Left hindlimb (tissue), 1 donor: ENCODE results near the gene AP3B1.
"Not testable (repeated sequence)": the region's sequence is repeated elsewhere in the genome, so short reads cannot be mapped to it uniquely, and the experiment has no call there.

Experiments used
- DNase-seq: peaks from one replicate; pipeline ENCODE4 v3.0.0-alpha.2; 2018

AP3B1 gene

DNA sequence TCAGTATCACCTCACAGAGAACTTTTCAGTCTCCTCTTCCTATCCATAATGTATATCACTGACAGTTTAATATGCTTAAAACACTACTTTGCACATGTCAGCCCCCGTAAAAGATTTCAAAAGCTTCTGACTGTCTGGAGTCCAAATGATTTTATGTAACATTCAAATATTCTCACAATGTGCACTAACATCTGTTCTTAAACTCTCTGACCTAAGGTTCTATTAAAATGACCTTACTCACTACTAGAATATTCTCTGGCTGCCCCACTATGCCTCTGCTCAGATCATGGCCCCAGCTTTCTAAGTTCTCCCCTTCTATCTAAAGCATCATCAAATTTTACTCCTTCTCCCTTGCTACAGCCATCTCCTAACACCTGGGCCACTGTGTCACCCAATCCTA, 52.5 kb downstream of the AP3B1 start:
- DNase-seq = no peak

DNA sequence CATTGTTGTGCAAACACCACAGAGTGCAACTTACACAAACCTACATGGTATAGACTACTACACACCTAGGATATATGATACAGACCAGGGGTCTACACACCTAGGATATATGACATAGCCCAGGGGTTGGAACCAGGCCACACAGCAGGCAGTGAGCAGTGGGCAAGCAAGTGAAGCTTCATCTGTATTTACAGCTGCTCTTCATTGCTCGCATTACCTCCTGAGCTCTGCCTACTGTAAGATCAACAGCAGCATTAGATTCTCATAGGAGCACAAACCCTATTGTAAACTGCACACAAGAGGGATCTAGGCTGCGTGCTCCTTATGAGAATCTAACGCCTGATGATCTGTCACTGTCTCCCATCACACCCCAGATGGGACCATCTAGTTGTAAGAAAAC, 56.6 kb downstream of the AP3B1 start:
- DNase-seq = no peak

DNA sequence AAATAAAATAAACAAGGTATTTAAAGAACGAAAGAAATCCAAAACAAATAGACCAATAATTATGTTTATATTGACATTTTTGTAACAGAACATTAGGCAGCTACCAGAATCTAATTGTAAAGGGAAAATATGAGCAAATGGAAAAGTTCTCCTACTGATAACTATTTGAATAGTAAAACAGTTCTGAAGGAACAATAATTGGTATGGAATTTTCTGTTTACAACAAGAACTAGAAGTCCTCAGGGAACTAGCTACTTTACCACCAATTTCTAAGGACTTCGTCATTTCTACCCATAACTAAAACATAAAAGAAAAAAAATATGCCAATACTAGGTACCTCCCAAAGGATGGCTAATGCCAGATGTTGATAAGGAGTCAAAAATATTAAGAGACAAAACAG, 58.5 kb downstream of the AP3B1 start:
- no peak for DNase-seq

DNA sequence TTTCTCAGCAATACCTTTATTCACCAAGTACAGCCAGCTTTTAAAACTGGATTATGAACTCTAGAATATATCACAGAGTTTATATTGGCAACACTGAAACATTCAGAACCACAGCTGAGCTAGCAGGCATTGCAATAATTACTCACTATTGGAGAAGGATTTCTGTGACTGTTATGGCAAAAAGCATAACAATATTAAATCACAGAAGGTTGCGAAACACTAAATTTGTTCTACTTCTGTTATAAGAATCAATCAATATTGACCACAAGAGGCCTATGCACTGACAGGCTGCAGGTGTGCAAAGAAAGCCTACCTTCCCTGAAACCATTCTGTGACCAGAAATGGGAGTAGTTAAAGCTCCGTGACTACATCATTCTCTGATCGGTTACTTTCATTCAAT, 59.2 kb downstream of the AP3B1 start:
- DNase-seq = no peak

DNA sequence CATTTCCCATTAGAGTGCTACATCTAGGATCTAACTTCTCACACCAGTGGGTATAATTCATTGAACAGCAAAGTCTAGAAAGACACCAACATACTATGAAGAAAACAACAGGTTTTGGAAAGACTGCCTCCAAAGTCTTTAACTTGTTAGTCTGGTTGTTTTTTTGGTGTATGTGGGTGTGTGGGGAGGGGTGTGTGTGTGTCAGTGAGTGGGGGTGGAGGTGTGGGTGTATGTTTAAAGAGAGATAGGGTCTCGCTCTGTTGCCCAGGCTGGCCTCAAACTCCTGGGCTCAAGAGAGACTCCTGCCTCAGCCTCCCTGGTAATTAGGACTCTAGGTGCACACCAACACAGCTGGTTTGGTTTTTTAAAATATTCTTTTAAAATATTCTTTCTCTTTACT, 59.7 kb downstream of the AP3B1 start:
- DNase-seq = no peak

DNA sequence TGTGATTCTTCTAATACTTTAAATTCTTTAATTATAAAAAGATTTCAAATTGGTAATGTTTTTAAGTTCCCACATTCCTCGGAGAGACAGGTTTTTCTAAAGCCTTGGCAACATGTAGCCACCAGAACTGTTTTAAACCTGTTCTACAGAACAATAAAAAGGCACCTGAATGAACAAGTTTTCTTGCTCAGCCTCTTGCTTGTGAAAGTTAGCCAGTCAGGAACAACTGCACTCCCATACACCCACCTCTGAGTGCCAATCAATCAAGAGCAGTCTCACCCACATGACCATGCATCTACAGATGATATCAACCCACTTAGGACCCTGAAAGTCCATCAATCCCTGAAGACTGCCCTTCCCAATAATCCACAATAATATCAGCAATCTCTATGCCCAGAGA, 62.3 kb downstream of the AP3B1 start:
- DNase-seq = no peak

DNA sequence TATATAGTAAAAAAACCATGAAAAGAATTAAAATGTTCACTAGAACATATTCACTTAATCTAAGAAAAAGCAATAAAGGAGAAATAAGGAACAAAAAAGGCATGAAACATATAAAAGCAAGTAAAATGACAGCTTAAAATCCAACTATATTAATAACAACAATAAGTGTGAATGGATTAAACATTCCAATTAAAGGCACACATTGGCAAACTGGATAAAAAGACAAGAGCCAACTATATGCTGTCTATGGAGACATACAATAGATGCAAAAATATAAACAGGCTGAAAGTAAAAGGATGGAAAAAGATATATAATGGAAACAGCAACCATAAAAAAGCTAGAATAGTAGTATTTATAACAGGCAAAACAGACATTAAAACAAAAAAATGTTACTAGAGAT, 70.1 kb downstream of the AP3B1 start:
- no peak for DNase-seq

DNA sequence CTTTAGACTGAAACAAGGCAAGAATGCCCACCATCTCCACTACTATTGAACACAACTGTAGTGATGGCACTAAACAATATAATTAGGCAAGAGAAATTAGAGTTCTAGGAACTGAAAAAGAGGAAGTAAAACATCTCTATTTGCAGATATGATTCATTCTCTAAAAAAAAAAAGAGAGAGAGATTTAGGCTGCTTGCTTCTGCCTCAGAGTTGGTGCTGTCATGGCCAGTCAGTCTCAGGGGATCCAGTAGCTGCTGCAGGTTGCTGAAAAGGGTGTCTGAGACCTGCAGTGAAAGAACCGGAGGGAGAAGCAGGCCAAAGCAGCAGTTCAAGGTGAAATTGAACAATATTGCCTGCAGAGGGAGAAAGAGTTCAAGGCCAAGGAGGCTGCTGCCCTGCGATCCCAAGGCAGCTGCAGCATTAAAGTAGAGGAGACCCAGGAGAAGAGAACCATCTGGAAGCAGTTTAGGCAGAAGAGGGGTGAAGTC, 72.5 kb downstream of the AP3B1 start:
- no peak for DNase-seq

DNA sequence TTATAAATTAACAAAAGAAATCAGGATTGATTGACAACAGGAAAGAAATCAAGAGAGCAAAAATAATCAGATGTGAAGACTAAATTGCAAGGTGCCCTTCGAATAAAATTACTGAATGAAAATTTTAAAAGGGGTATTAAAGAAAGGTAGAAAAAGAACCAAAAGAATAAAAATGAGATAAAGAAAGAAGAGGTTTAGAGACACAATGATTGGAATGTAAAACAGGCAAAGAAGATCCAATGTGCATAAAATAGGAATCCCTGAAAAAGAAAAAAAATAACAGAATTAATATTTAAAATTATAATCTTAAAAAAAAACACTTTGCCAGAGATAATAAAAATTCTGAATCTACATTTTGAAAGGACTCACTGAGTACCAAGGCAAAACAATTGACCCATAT, 73.0 kb downstream of the AP3B1 start:
- DNase-seq = no peak

DNA sequence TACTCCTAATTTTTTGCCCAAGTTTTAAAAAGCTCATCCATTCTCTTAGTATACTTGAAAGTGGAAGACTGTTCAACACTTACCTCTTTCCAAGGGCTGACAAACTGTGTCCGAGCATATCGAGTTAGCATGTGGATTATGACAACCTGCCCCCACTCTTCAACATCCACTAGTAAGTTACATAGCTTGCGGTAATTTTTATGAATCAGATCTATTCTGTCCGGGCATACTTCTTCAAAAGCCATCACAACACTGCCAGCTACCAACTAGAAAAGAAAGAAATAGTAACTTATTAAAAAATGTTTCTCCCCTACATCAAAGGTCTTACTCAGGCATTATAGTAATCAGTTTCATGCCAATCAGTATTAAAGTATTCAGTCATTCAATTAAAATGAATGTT, 78.5 kb downstream of the AP3B1 start:
- DNase-seq = no peak

DNA sequence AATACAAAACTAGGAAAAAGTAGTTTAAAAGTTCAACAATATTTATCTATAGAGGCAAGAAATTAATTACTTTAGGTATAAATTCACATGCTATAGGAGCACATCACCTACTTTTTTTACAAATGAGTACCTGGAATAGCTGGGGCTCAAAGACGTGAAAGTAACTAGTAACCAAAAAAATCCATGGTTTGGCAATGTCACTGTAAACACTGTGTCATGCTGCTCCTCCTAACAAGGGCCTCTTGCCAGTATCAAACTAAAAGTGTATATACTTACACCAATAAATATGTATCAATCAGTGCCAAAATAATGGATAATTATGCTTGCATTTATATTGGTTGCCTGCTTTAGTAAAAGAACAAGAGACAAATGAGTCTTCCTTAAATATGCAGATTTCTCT, 78.9 kb downstream of the AP3B1 start:
- DNase-seq = no peak

DNA sequence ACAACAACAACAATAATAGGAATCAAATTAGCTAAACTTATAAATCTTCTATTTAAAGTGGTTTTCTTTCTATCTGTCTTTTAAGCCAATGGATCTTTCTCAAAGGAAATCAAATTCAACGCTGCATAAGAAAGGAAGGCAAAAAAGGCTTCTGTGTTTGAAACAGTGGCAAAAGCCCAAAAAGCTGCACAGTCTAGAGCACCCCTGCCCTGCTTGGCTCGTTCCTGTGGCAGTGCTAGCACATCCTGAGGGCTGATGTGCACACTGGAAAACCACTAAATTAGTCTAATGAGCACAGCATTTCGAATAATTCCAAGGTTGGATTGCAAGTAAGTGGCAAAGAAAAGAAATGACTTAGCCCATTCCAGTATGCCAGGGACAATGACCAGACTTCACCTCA, 80.7 kb downstream of the AP3B1 start:
- DNase-seq = no peak

DNA sequence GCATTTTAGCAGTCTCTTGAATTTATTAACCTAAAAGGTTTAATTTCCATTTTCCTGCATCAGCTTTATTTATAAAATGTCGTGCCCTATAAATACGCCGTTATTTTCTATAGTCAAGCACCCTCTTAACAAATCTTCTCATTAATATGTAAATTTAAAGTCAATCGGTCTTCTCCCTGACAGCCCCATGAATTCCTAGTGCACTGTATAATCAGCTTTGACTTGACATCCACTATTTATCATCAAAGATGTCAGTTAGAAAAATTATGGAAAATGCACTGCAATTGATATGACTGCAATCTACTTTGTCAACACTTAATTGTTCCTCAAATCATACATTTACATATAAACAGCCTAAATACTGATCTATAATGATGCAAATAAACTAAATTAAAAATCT, 83.4 kb downstream of the AP3B1 start:
- DNase-seq = no peak

DNA sequence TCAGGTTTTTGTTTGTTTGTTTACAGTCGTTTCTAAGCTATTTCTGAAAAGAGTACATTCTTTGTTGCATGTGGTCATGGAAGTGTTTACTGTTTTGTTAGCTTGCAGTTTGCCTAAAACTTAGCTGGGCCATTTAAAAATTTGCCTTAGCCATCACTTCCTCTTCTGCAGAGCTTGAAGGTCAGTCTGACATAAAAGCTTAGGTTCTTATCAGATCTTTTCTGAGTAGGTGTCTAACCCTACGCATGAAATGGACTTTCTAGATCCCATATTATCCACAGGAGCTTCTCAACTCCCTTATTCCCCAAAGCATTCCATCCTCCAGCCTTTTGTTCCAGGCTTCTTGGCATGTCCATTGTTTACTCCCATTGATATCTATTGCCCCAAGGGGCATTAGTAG, 90.3 kb downstream of the AP3B1 start:
- DNase-seq = no peak

DNA sequence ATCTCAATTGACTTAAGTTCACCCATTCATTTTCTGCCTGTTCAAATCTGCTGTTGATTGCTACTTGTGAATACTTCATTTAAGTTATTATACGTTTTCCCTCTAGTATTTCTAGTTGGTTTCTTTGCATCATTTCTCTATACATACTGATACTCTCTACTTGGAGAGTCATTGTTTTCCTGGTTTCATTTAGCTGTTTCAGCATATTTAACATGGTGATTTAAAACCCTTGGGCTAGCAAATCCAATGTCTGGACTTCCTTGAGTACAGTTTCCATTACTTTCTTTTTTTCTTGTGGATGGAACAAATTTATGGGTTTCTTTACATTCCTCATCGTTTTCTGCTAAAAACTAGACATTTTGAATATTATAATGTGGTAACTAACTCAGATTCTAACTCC, 90.7 kb downstream of the AP3B1 start:
- no peak for DNase-seq

DNA sequence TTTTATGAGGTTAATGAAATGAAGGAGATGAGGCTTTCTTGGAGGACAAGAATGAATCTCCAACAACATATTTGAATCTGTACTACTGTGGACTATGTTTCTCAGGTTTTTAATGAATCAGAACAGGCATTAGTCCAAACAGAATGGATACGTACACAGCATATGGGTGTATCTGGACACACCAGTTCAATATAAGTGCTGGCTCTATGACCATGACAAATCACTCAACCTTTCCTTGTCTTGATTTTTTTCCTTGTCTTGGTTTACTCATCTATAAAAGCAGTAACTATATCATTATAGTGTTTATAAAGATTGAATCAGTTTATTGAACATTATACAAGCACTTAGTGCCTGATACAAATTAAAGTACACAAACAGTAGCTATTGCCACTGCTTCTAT, 104.1 kb downstream of the AP3B1 start:
- DNase-seq = no peak

DNA sequence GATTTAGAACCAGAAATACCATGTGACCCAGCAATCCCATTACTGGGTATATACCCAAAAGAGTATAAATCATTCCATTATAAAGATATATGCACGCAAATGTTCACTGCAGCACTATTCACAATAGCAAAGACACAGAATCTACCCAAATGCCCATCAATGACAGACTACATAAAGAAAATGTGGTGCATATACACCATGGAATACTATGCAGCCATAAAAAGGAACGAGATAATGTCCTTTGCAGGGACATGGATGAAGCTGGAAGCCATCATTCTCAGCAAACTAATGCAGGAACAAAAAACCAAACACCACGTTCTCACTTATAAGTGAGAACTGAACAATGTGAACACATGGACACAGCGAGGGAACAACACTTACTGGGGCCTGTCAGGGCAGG, 105.8 kb downstream of the AP3B1 start:
- DNase-seq = not testable (repeated sequence)

DNA sequence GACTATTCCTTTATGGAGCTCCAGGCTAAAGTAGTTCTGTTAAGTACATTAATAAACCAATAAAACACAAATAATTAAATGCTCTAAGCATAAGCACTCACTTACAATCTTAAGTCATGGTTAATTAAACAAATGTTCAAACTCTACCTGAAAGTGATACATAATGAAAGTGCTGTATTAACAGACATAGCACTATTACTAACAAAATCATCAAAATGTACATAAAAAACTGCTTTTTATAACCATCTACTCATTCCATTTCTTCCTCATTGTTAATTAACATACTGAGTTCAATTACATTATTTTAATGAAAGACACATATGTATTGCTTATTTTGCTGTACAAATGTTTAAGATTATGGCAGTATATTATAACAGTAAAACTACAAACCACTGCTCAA, 107.3 kb downstream of the AP3B1 start:
- DNase-seq = no peak

DNA sequence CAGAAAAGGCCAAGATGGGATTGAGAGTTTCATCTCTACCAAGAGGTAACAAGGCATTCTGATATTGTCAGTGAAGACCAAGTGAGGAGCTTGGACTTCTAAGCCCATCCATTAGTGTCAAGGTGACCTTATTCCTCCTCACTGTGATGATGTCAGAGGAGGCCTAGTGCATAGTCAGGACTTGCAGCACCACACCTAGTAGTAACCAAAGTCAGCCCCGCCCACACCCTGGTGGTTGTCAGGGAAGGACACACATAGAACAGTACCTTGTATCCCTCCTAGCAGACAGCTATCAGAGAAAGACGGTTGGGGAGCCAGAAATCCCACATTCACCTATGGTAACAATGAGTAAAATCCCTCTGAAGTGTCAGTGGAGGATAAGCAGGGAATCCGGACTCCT, 111.7 kb downstream of the AP3B1 start:
- DNase-seq = no peak

DNA sequence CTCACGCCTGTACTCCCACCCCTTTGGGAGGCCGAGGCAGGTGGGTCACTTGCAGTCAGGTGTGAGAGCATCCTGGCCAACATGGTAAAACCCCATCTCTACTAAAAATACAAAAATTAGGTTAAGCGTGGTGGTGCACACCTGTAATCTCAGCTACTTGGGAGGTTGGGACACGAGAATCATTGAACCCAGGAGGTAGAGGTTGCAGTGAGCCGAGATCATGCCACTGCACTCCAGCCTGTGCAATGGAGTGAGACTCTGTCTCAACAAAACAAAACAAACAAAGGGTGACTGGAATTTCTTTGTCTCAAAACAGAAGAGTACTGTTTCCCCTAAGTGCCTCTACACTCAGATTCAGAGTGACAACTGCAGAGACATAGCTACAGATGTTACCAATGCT, 116.1 kb downstream of the AP3B1 start:
- DNase-seq = no peak

DNA sequence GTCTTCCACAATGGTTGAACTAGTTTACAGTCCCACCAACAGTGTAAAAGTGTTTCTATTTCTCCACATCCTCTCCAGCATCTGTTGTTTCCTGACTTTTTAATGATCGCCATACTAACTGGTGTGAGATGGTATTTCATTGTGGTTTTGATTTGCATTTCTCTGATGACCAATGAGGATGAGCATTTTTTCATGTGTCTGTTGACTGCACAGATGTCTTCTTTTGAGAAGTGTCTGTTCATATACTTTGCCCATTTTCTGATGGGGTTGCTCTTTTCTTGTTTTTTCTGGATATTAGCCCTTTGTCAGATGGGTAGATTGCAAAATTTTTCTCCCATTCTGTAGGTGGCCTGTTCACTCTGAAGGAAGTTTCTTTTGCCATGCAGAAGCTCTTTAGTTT, 124.2 kb downstream of the AP3B1 start:
- not testable (repeated sequence) for DNase-seq

DNA sequence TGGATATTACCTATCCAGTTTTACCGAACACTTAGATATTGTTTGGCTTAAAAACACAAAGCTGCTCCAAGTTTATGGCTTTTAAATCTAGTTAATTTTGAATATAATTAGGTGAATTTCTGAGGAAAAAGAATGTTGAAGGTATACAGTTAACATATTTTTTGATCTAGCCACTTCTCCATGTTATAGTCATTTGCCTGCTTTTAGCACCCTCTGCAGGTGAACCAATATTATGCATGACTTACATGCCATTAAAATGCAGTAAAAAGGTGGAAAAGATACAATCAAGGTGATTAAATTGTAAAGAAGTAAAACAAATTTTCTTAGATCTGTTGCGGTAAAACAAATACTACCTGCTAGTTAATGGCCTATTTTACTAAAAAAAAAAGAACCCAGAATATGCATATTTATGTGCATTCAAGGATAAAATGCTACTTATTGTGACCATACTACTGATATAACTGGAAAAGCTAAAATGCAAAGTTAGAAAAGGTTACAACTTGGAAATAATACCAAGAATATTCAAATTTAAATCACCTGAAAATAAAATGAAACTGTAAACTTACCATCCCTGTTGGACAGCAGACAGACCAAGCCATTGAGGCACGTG, 132.1 kb downstream of the AP3B1 start:
- no peak for DNase-seq

DNA sequence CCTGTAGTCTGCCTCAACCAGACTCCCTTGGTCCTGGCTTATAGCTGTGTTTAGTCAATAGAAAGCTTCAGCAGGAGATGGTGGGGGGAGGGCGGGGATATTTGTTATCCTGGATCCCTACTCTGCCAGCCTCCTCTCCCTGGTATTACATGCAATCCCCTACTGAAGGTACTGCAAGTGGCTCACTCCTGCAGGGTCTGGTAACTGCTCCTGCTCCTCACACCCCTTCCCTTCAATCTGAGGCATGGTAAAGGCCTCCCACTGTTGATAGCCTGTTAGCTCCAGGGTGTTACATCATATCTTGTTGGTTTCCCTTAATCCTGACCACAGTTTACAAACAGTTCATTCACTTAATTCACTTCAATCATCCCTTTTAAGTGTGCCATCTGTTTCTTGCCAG, 137.5 kb downstream of the AP3B1 start:
- no peak for DNase-seq

DNA sequence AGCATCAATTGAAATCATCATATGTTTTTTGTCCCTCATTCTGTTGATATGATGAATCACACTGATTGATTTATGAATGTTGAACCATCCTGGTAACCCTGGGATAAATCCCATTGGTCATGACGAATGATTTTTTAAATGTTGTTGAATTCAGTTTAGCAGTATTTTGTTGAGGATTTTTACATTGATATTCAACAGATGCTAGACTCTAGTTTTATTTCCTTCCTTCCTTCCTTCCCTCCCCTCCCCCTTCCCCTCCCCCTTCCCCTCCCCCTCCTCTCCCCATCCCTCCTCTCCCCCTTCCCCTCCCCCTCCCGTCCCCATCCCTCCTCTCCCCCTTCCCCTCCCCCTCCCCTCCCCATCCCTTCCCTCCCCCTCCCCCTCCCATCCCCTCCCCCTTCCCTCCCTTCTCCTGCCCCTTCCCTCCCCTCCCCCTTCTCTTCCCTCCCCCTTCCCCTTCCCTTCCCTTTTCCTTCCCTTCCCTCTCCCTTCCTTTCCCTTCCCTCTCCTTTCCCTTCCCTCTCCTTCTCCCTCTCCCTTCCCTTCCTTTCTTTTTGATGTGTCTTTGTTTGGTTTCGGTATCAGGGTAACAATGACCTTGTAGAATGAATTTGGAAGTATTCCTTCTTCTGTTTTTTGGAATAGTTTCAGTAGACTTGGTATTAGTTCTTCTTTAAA, 142.8 kb downstream of the AP3B1 start:
- DNase-seq = no peak

DNA sequence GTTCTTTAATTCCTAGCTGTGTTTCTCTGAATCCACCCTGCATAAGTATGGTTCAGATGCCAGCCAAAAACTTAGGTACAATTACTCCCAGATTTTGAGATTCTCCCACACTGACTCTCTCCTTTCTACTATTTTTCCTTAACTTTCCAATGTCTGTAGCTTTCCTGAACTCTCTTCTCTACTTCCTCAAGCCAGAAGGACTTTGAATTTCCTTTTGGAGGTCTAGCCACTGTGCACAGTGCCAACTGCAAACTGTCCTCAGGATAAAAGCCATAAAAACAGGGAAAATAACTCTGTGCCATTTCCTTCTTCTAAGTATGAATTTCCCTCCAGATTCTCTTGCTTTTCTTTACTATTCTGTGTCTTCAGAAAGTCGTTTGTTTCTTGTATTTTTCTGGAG, 157.2 kb downstream of the AP3B1 start:
- no peak for DNase-seq
